ENCODE data around the gene EPYC.

EPYC gene

DNA sequence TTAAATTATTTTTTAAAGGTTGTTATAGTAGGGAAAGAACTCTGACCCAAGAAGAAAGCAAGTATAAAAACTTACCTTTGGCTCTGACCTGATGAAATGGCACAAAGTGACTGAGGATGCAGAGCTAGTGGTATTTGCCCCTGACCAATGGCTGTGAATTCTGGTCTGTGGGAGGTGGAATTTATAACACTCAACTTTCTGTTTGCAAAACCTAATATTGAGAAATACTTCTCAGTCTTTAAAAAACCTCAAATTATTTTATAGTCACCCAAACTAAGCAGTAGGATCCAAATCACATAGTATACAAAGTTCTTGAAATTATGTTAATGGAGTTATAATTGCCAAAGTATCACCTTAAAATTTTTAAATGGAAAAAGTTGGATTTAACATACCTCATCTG lies at the start of gene EPYC:
Gene EPYC, minus strand, starts transcription at position 101 of the 400 bp plus-strand sequence. CDS start 2,407 bp downstream, outside the sequence.
- Mint-ChIP-seq H3K9me3 (no peaks in the 10 kb centered on the region), H3K4me1 (peaks cover 26% of the 10 kb centered on the region), H3K27me3 (peaks cover 29% of the 10 kb centered on the region), H3K27ac (no peak within 1 kb of the TSS), H3K4me3 (no peak within 1 kb of the TSS)
- DNase-seq (no peak), ATAC-seq (no peak)

GRCh38 chr12:91053951-91054715 lies 49.4 kb upstream of the EPYC start:
- no peak overlapping the region for H3K27ac Mint-ChIP-seq
- H3K4me3 Mint-ChIP-seq = no peak overlapping the region
- H3K9me3 Mint-ChIP-seq = no peaks in the 10 kb centered on the region
- ATAC-seq (no peak), DNase-seq (no peak)
- no peaks in the 10 kb centered on the region for H3K4me1 Mint-ChIP-seq
- no peaks in the 10 kb centered on the region for H3K27me3 Mint-ChIP-seq

GRCh38 chr12:91052026-91052425 lies 47.3 kb upstream of the EPYC start:
- Mint-ChIP-seq H3K4me1 (no peaks in the 10 kb centered on the region), H3K27ac (no peak overlapping the region), H3K9me3 (no peaks in the 10 kb centered on the region), H3K27me3 (no peaks in the 10 kb centered on the region), H3K4me3 (no peak overlapping the region)
- no peak for DNase-seq
- no peak for ATAC-seq

- DNase-seq = no peak
- no peak for ATAC-seq
- no peak overlapping the region for H3K4me3 Mint-ChIP-seq
- no peaks in the 10 kb centered on the region for H3K27me3 Mint-ChIP-seq
- no peak overlapping the region for H3K27ac Mint-ChIP-seq
- no peaks in the 10 kb centered on the region for H3K9me3 Mint-ChIP-seq
- no peaks in the 10 kb centered on the region for H3K4me1 Mint-ChIP-seq
These were observed 39.8 kb upstream of the EPYC start for GRCh38 chr12:91044586-91044985.

DNA sequence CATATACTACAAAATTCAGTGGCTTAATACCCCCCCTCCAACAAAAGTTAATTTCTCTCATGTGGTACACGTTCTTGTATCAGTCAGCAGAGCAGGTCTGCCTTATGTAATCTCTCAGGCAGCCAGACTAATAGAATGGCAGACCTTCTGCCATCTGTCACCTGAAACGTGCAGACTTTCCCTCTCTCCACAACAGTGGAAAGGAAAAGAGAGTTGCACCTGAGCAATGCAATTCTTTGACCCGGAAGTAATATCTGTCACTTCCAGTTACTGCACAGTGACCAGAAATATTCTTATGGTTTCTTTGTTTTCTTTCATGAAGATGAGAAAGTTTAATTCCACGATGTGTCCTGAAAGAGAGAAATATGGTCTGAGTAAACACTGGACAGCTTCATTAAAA lies 38.6 kb upstream of the EPYC start:
- H3K27ac Mint-ChIP-seq = no peak overlapping the region
- H3K27me3 Mint-ChIP-seq = no peaks in the 10 kb centered on the region
- ATAC-seq = no peak
- DNase-seq = no peak
- H3K4me1 Mint-ChIP-seq = no peaks in the 10 kb centered on the region
- H3K4me3 Mint-ChIP-seq = no peak overlapping the region
- no peaks in the 10 kb centered on the region for H3K9me3 Mint-ChIP-seq

DNA sequence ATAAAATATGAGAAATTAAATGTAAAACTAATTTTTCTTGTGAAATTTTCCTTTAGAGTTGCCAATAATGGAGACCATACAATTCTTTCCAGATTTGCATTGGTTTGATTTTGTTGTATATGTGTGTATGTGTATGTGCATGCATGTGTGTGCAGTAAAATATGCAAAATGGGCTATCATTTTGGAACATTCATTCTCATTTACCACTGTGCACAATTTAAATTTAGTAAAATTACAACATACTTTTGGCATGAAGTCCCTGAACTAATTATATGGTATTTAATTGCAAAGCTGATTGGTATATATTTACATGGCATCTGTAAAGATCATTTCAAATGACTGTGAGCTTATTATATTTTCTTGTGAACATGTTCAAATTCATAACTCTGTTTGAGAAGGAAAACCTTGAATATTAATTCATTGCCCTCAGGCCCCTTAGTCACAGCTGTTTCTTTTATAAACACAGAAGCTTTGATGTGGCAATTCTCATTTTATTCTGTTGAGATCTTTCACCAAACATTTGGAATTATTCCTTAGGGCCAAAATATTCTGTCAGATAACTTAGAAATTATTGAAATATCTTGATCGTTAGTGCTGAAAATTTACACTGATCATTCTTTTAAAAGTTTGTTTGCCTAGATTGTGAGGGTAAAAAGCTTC lies 35.5 kb upstream of the EPYC start:
- no peak for ATAC-seq
- no peak overlapping the region for H3K27ac Mint-ChIP-seq
- no peaks in the 10 kb centered on the region for H3K9me3 Mint-ChIP-seq
- H3K27me3 Mint-ChIP-seq = no peaks in the 10 kb centered on the region
- no peak for DNase-seq
- H3K4me1 Mint-ChIP-seq = no peaks in the 10 kb centered on the region
- no peak overlapping the region for H3K4me3 Mint-ChIP-seq

- Mint-ChIP-seq H3K4me1 (no peaks in the 10 kb centered on the region), H3K27ac (no peak overlapping the region), H3K27me3 (no peaks in the 10 kb centered on the region), H3K9me3 (no peaks in the 10 kb centered on the region), H3K4me3 (no peak overlapping the region)
- DNase-seq = no peak
- no peak for ATAC-seq
These were observed 32.5 kb upstream of the EPYC start for GRCh38 chr12:91037276-91037675.

DNA sequence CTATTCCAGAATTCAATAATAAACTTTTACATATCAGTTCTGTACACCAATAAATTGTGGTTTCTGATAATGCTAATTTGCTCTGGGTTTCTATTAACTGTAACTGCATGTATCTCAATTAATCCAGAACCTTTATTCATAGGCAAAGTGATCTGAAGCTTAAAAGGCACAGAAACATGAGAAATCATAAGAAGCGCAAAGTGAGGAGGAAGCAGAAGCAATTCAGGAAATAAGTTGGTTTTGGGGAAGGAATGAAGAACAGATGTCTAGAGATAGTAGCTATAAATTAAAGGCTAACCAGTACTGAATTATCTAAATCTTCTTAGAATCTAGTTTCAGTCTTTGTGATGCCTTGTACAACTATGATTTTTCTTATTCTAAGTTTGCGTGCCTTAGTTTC lies 28.5 kb upstream of the EPYC start:
- H3K27ac Mint-ChIP-seq = no peak overlapping the region
- no peak overlapping the region for H3K4me3 Mint-ChIP-seq
- DNase-seq = no peak
- no peak for ATAC-seq
- no peaks in the 10 kb centered on the region for H3K4me1 Mint-ChIP-seq
- H3K27me3 Mint-ChIP-seq = no peaks in the 10 kb centered on the region
- H3K9me3 Mint-ChIP-seq = no peaks in the 10 kb centered on the region

DNA sequence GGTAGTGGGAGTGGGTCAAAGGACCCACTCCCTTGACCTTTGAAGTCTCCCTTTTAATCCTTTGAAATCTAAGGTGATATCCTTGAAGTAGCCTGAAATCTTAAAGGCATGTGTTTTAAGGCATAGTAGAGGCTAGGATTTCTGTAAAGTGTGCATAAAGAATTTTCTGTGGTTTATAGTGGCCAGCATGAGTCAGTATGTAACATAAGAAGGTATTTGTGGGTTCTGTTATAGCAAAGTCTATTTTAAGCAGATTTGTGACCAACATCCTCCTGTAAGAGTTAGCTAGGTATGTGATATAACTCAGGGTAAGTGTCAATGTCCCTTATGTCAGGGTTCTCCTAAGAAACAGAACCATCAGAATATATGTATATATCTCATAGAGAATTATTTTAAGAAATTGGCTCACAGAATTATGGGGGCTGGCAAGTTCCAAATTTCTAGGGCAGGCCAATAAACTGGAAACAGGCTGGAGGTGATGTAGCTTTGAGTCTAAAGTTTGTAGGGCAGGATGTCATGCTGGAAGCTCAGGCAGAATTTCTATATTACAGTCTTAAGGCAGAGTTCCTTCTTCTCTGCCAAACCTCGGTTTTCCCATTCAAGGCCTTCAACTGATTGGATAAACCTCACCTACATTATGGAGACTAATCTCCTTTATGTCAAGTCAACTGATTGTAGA lies 18.7 kb upstream of the EPYC start:
- Mint-ChIP-seq H3K4me3 (no peak overlapping the region), H3K27ac (no peak overlapping the region), H3K27me3 (no peaks in the 10 kb centered on the region), H3K9me3 (no peaks in the 10 kb centered on the region), H3K4me1 (no peaks in the 10 kb centered on the region)
- DNase-seq (no peak), ATAC-seq (peak; percentile 77)

DNA sequence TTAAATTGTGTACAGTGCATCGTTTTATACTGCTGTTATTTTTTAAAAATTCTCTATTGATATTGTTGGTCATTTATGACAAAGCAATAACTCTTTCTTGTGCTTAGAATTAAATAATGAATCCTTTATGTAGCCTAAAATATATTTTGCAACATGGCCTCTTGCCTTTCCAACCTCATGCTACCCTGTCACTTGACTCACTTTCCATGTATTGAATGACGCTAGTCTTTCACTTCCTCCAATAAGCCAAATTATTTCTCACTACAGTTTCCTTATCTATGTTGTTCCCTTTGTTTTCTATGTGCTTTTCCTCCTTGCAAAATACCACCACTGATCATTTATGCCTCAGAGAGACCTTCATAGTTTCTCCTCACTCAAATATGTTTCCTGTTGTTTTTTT lies 16.3 kb upstream of the EPYC start:
- H3K9me3 Mint-ChIP-seq = no peaks in the 10 kb centered on the region
- H3K4me3 Mint-ChIP-seq = no peak overlapping the region
- H3K27ac Mint-ChIP-seq = no peak overlapping the region
- ATAC-seq (no peak), DNase-seq (no peak)
- no peaks in the 10 kb centered on the region for H3K4me1 Mint-ChIP-seq
- no peaks in the 10 kb centered on the region for H3K27me3 Mint-ChIP-seq

- no peak overlapping the region for H3K4me3 Mint-ChIP-seq
- ATAC-seq (no peak), DNase-seq (no peak)
- no peaks in the 10 kb centered on the region for H3K4me1 Mint-ChIP-seq
- no peaks in the 10 kb centered on the region for H3K9me3 Mint-ChIP-seq
- peaks cover 10% of the 10 kb centered on the region for H3K27me3 Mint-ChIP-seq
- H3K27ac Mint-ChIP-seq = no peak overlapping the region
These were observed 14.7 kb upstream of the EPYC start for GRCh38 chr12:91019455-91019854.

GRCh38 chr12:91017511-91018263 lies 12.9 kb upstream of the EPYC start:
- no peak overlapping the region for H3K4me3 Mint-ChIP-seq
- H3K9me3 Mint-ChIP-seq = no peaks in the 10 kb centered on the region
- peaks cover 22% of the 10 kb centered on the region for H3K27me3 Mint-ChIP-seq
- H3K4me1 Mint-ChIP-seq = no peaks in the 10 kb centered on the region
- H3K27ac Mint-ChIP-seq = no peak overlapping the region
- DNase-seq (no peak), ATAC-seq (no peak)

DNA sequence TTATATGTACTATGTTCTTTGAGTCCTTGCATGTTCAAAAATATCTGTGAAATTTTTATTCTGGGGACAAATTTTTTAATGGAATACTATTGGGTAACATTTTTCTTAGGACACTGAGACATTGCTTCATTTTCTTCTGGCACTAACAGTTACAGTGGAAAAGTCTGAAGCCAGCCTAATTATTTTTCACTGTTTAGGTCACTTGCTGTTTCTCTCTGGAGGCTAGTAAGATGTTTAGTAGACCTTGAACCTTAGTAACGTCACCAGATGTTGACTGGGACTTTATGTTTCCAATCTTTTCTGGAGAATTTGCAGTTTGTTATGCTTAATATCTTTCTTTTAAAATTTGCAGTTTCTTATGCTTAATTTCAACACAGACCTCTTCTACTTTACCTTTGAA lies 12.3 kb upstream of the EPYC start:
- DNase-seq (no peak), ATAC-seq (no peak)
- Mint-ChIP-seq H3K4me3 (no peak overlapping the region), H3K4me1 (no peaks in the 10 kb centered on the region), H3K27ac (no peak overlapping the region), H3K27me3 (peaks cover 22% of the 10 kb centered on the region), H3K9me3 (no peaks in the 10 kb centered on the region)

- Mint-ChIP-seq H3K27ac (no peak overlapping the region), H3K9me3 (no peaks in the 10 kb centered on the region), H3K4me3 (no peak overlapping the region), H3K4me1 (peaks cover 26% of the 10 kb centered on the region), H3K27me3 (peaks cover 50% of the 10 kb centered on the region)
- DNase-seq (peak in 1 of 2 donors; percentile 10), ATAC-seq (peak; percentile 77)
These were observed 4.7 kb upstream of the EPYC start for GRCh38 chr12:91009319-91009950.

GRCh38 chr12:91007531-91008290 lies 2.9 kb upstream of the EPYC start:
- no peak overlapping the region for H3K4me3 Mint-ChIP-seq
- H3K27ac Mint-ChIP-seq = peak overlapping the region in 1 of 2 donors; percentile 72
- DNase-seq = peak; percentile 5 to 9

More at GRCh38 chr12:91007531-91008290, 2.9 kb upstream of the EPYC start:
- no peaks in the 10 kb centered on the region for H3K9me3 Mint-ChIP-seq
- peaks cover 39% of the 10 kb centered on the region for H3K27me3 Mint-ChIP-seq
- H3K4me1 Mint-ChIP-seq = peaks cover 26% of the 10 kb centered on the region
- peak; percentile 88 for ATAC-seq

All from stimulated activated naive CD8-positive, alpha-beta T cell treated with anti-CD3 and anti-CD28 coated beads, Interleukin-15, amount 100 ng/mL, for 72 hours (primary cell).